HUES48 (cell line): ENCODE results near the gene ARPC2.

Source experiments
- H3K27ac ChIP-seq: one replicate; pipeline ENCODE4 v1.7.0; 2013; ENCODE audit warnings: low read depth, low read length, inconsistent platforms
- H3K27me3 ChIP-seq: 2 replicates; pipeline ENCODE4 v1.6.1; 2013; ENCODE audit warnings: mild to moderate bottlenecking, low read length; ENCODE audit not compliant: control insufficient read depth, insufficient read depth
- H3K36me3 ChIP-seq: 2 replicates; pipeline ENCODE4 v1.6.1; 2013; ENCODE audit warnings: low read length; ENCODE audit not compliant: control insufficient read depth, insufficient read depth
- H3K4me1 ChIP-seq: 2 replicates; pipeline ENCODE4 v1.6.1; 2013; ENCODE audit warnings: mild to moderate bottlenecking, low read length; ENCODE audit not compliant: control insufficient read depth, insufficient read depth
- H3K4me3 ChIP-seq: 2 replicates; pipeline ENCODE4 v1.5.1; 2013; ENCODE audit warnings: mild to moderate bottlenecking, low read depth, low read length
- H3K9ac ChIP-seq: 2 replicates; pipeline ENCODE4 v1.6.1; 2013; ENCODE audit warnings: mild to moderate bottlenecking, low read depth, low read length, moderate library complexity
- H3K9me3 ChIP-seq: 2 replicates; pipeline ENCODE4 v1.6.1; 2013; ENCODE audit warnings: low read length; ENCODE audit not compliant: control insufficient read depth, insufficient read depth

The ARPC2 gene

GRCh38 chr2:218292048-218293014, 75.3 kb downstream of the ARPC2 start, which contains the start of gene TMBIM1:
TMBIM1 (minus strand) TSS chr2:218292503; CDS start chr2:218282141, 10,362 bp downstream.
- H3K27me3 ChIP-seq = no peaks in the 10 kb centered on the region; the same call in 1 of the 2 replicates
- peak within 1 kb of the TSS; percentile 50 for H3K27ac ChIP-seq
- no peaks in the 10 kb centered on the region for H3K9me3 ChIP-seq
- H3K4me1 ChIP-seq = peaks cover 20% of the 10 kb centered on the region
- H3K9ac ChIP-seq = peak within 1 kb of the TSS; percentile 46; the same call in 1 of the 2 replicates
- H3K36me3 ChIP-seq = no peaks in the 10 kb centered on the region
- H3K4me3 ChIP-seq = peak within 1 kb of the TSS; percentile 66

GRCh38 chr2:218293715-218294429, 76.9 kb downstream of the ARPC2 start:
- peaks cover 20% of the 10 kb centered on the region for H3K4me1 ChIP-seq
- H3K36me3 ChIP-seq = no peaks in the 10 kb centered on the region
- H3K9me3 ChIP-seq = no peaks in the 10 kb centered on the region
- no peak overlapping the region for H3K4me3 ChIP-seq
- no peak overlapping the region for H3K9ac ChIP-seq
- no peaks in the 10 kb centered on the region; the same call in 1 of the 2 replicates for H3K27me3 ChIP-seq
- no peak overlapping the region for H3K27ac ChIP-seq

GRCh38 chr2:218294430-218295022, 77.5 kb downstream of the ARPC2 start:
- peaks cover 20% of the 10 kb centered on the region for H3K4me1 ChIP-seq
- H3K4me3 ChIP-seq = no peak overlapping the region
- H3K27ac ChIP-seq = no peak overlapping the region
- no peaks in the 10 kb centered on the region; the same call in 1 of the 2 replicates for H3K27me3 ChIP-seq
- H3K36me3 ChIP-seq = no peaks in the 10 kb centered on the region
- no peaks in the 10 kb centered on the region for H3K9me3 ChIP-seq
- H3K9ac ChIP-seq = no peak overlapping the region

GRCh38 chr2:218295029-218295428, 78.0 kb downstream of the ARPC2 start:
- no peaks in the 10 kb centered on the region; the same call in 1 of the 2 replicates for H3K27me3 ChIP-seq
- peaks cover 20% of the 10 kb centered on the region for H3K4me1 ChIP-seq
- no peaks in the 10 kb centered on the region for H3K36me3 ChIP-seq
- no peak overlapping the region for H3K4me3 ChIP-seq
- H3K9ac ChIP-seq = no peak overlapping the region
- H3K9me3 ChIP-seq = no peaks in the 10 kb centered on the region
- no peak overlapping the region for H3K27ac ChIP-seq

DNA sequence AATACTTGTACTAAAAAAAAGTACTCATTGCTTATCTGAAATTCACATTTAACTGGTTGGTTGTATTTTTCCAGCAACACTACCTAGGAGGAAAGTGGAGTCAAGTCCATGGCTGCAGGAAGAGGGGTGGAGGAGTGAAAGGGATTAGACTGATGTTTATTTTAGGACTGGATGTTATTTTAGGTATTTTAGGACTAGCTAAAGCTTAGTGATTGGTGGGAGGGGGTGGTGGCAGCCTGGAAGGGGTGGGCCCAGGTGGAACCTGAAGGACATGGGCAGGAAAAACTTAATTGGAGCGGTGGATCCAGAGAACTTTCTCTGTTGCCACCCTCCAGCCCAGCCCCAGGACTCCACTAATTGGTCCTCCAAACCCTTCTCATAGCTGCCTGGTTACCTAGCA, 79.2 kb downstream of the ARPC2 start:
- Histone ChIP-seq H3K4me3 (no peak overlapping the region), H3K27ac (no peak overlapping the region), H3K9ac (no peak overlapping the region), H3K9me3 (no peaks in the 10 kb centered on the region), H3K4me1 (peaks cover 20% of the 10 kb centered on the region), H3K27me3 (no peaks in the 10 kb centered on the region; the same call in 1 of the 2 replicates), H3K36me3 (no peaks in the 10 kb centered on the region)

GRCh38 chr2:218296847-218297246, 79.9 kb downstream of the ARPC2 start:
- H3K27me3 ChIP-seq = no peaks in the 10 kb centered on the region
- no peak overlapping the region for H3K27ac ChIP-seq
- no peaks in the 10 kb centered on the region for H3K9me3 ChIP-seq
- H3K9ac ChIP-seq = no peak overlapping the region
- H3K4me3 ChIP-seq = no peak overlapping the region
- H3K36me3 ChIP-seq = no peaks in the 10 kb centered on the region
- peaks cover 20% of the 10 kb centered on the region for H3K4me1 ChIP-seq

DNA sequence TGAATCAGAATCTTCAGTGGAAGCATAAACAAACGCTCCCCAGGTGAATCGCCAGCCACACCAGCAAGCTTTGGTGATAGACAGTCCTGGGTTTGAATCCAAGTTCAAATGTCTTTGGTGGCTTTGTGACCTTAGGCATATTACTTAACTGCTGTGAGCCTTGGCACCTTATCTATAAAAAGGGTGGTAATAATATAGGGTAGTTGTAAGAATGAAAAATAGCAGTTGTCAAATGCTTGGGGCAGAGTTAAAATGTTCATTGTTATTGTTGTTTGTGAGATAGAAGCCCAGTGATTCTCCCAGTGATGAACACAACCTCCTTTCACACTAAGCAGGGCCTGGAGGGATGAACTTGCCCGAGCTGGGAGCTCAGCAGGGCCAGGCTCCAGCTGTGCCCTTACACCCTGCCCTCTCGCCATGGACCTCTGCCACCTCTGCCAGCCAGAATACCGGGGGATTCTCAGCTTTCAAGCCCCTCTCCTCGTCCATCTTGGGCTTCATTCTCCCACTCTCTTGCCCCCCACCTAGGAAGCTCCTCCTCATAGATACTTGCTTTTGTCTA, 81.4 kb downstream of the ARPC2 start:
- Histone ChIP-seq H3K4me3 (no peak overlapping the region), H3K9me3 (no peaks in the 10 kb centered on the region), H3K4me1 (peaks cover 10% of the 10 kb centered on the region), H3K27ac (no peak overlapping the region), H3K27me3 (no peaks in the 10 kb centered on the region), H3K36me3 (no peaks in the 10 kb centered on the region), H3K9ac (no peak overlapping the region)

GRCh38 chr2:218300141-218300540, 83.2 kb downstream of the ARPC2 start:
- Histone ChIP-seq H3K36me3 (no peaks in the 10 kb centered on the region), H3K27ac (no peak overlapping the region), H3K9me3 (no peaks in the 10 kb centered on the region), H3K4me3 (no peak overlapping the region), H3K4me1 (peaks cover 1% of the 10 kb centered on the region; the same call in 1 of the 2 replicates), H3K9ac (no peak overlapping the region), H3K27me3 (no peaks in the 10 kb centered on the region)

- Histone ChIP-seq H3K9me3 (no peaks in the 10 kb centered on the region), H3K27me3 (no peaks in the 10 kb centered on the region), H3K27ac (no peak overlapping the region), H3K4me3 (no peak overlapping the region), H3K9ac (no peak overlapping the region), H3K4me1 (no peaks in the 10 kb centered on the region), H3K36me3 (no peaks in the 10 kb centered on the region)
Measured at GRCh38 chr2:218301176-218301819, 84.3 kb downstream of the ARPC2 start.
